K562 (cell line): ENCODE data around the gene FOXP3.

Experiments used
- JUNB ChIP-seq: fragments of 450-650 bp; formaldehyde crosslinking; conservative IDR thresholded peaks from 2 replicates; pipeline ENCODE4 v1.4.0; 2020; ENCODE audit warnings: mild to moderate bottlenecking
- KLF16 ChIP-seq: IDR thresholded peaks from 2 replicates; pipeline ENCODE4 v1.6.1; 2016; ENCODE audit warnings: antibody characterized with exemption
- MAX ChIP-seq: sonication (generic); formaldehyde crosslinking; IDR thresholded peaks from 2 replicates; pipeline ENCODE4 v1.9.0; 2022; ENCODE audit warnings: mild to moderate bottlenecking, missing genetic modification reagents
- MTA2 ChIP-seq: fragments of 450-650 bp; IDR thresholded peaks from 2 replicates; pipeline ENCODE4 v1.6.1; 2016; ENCODE audit warnings: low read depth
- NFE2 ChIP-seq: IDR thresholded peaks from 2 replicates; pipeline ENCODE4 v1.6.1; 2014; ENCODE audit warnings: antibody characterized with exemption, low read depth
- POLR2A ChIP-seq: fragments of 450-650 bp; conservative IDR thresholded peaks from 2 replicates; pipeline ENCODE4 v1.6.1; 2016
- SMARCE1 ChIP-seq: fragments of 450-650 bp; IDR thresholded peaks from 2 replicates; pipeline ENCODE4 v1.7.1; 2016; ENCODE audit warnings: mild to moderate bottlenecking
- ZBTB33 ChIP-seq: sonication (generic); formaldehyde crosslinking; IDR thresholded peaks from 2 replicates; pipeline ENCODE4 v1.8.1; 2023; ENCODE audit warnings: mild to moderate bottlenecking, missing genetic modification reagents
- ZBTB43 ChIP-seq: sonication (generic); formaldehyde crosslinking; IDR thresholded peaks from 2 replicates; pipeline ENCODE4 v1.8.0; 2023; ENCODE audit warnings: mild to moderate bottlenecking, missing genetic modification reagents
- ZNF140 ChIP-seq: fragments of 250-450 bp; sonication (Bioruptor Pico); IDR thresholded peaks from 2 replicates; pipeline ENCODE4 v1.8.0; 2021; ENCODE audit warnings: moderate library complexity, mild to moderate bottlenecking, inconsistent platforms

GRCh38 chrX:49203536-49203935 lies 61.0 kb downstream of the FOXP3 start:
- TF ChIP-seq MTA2 (no peak), NFE2 (no peak), SMARCE1 (no peak), KLF16 (no peak), POLR2A (no peak), JUNB (CRISPR knock-in tag) (no peak), ZNF140 (CRISPR knock-in tag) (no peak), MAX (CRISPR knock-in tag) (no peak), ZBTB33 (CRISPR knock-in tag) (no peak), ZBTB43 (no peak)
